GM21515 (cell line): Measurements from ENCODE around the gene MAP3K7.

Source experiments
- ATAC-seq: cut with Tn5 transposase; IDR thresholded peaks from one replicate; pipeline ENCODE4 v1.9.1; 2021; ENCODE audit not compliant: unreplicated experiment

MAP3K7 gene

DNA sequence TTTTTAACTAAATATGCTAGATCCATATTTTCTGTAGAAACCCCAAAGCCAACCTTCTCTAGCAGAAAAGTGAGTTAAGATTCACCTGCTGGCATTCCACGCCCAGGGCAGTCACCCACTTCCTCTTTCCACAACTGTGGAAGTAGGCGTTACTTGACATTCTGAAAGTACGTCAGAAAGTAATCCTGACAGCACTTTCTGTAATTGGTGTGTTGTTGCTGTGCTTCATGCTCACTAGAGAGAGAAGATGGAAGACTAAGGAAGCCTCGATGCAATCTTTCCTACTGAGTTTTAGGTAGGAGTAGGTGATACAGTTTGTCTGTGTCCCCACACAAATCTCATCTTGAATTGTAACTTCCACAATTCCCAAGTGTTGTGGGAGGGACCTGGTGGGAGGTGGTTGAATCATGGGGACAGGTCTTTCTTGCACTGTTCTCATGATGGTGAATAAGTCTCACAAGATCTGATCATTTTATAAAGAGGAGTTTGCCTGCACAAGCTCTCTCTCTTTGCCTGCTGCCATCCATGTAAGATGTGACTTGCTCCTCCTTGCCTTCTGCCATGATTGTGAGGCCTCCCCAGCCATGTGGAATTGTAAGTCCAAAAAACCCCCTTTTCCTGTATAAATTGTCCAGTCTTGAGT, 101.1 kb downstream of the MAP3K7 start:
- no peak for ATAC-seq

DNA sequence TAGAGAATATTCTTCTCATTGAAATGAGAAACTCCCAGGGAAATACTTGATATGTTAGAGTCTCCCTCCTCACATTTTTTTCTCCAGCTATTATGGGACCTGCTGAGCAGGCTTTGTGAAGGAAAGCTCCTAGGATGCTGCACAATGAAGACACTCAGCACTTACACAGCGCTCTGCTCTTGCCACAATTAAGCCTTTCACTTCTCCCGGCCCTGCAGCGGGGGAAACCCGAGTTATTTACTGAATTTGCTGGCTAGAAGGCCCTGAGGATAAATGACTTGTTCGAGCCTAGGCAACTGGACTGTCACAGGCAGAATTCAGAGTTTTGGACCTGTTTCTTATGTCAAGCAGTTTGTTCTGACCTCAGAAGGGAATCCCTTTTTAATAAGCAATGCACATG, 102.0 kb downstream of the MAP3K7 start:
- ATAC-seq, result no peak

DNA sequence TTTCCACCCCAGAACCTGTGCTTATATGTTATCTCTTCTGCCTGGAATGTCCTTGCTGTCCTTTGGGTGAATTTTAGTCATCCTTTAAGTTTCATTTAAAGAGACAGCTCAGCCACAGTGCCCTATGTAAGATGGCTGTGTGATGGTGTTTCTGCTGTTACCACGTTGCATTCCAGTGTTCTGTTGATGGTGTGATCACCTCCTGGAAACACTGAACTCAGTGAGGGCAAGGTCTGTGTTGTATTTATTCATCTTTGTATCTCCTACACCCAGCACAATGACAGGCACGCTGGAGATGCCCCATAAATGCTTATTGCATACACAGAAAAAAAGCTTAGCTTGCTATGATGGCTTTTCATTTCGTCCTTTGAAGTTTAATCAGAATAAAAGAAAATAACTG, 102.5 kb downstream of the MAP3K7 start:
- ATAC-seq, result no peak

DNA sequence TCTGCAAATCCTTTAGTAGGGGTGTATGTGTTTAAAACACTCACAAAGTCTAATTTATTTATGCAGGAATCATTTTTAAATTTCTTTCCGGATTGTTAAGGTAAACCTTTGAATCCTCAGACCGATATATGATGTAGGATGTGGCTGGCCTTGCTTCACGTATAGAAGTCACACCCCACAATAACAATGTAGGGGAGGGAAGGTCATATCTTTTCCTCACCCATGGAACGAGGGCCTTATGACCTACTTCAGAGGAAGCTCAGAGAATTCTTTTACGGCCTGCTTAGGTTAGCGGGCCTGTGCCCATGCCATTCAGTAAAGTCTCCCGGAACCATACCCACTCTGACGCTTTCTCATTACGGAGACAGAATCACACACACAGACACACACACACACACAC, 102.9 kb downstream of the MAP3K7 start:
- no peak for ATAC-seq

DNA sequence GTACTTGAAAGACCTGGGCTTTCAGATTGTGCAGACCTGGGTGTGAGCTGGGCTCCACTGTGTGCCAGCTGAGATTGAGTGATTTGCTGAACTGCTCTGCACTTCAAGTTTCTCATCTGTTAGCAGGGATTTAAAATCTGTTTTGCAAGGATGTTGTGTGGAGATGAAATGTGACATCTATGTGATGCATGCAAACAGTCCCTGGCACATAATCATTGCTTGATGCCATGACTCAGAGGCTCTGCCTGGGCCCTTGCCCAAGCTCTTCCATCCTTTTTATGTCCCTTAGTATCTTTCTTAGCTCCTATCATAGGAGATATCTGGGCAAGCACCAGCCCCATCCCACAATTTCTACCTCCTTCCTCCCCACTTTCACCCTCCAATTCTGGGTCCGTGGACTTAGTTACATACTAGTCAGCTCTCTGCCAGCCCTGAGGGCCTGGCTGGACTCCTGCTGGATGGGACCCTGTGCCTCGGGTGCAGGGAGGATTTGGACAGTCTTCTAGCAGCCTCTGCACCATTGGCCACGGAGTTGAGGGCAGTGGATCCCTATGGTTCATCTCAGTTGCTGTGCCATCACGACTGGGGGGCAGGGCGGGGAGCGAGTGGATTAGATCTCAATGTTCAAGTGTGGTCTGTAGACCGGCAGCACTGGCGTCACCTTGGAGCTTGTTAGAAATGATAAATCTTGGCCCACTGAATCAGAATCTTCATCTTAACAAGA, 103.6 kb downstream of the MAP3K7 start:
- ATAC-seq, result no peak

DNA sequence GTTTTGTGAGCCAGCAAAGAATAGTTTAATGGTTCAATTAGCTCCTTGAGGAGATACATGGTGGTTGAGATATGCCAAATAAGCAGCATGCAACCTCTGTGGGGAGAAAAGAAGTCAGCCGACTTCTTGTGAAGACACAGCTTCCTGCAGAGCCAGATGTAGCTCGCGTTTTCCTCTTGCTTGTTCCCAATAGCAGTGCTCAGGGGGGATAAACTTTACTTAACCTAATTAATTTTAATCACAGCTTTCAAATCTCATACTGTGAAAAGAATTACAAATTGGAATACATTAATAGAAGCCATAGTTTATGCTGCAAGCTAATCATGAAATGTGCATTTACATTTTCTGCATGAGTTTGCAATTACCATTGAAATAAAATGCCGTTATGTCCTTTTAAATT, 106.2 kb downstream of the MAP3K7 start:
- no peak for ATAC-seq

DNA sequence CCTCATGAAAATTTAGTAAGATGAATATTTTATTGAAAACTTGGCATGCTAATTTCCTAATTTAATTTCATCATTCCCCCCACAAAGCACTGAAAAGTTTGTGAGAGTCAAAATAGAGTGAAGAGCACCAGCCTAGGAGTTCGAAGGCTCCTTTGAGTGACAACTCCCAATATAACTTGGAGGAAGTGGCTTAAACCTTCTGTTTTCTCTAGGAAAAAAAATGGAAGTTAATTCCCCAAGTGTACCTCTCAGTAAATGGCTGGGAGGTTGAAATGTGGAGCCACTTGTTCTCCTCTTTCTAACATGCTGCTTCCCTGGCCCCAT, 107.3 kb downstream of the MAP3K7 start:
- no peak for ATAC-seq

DNA sequence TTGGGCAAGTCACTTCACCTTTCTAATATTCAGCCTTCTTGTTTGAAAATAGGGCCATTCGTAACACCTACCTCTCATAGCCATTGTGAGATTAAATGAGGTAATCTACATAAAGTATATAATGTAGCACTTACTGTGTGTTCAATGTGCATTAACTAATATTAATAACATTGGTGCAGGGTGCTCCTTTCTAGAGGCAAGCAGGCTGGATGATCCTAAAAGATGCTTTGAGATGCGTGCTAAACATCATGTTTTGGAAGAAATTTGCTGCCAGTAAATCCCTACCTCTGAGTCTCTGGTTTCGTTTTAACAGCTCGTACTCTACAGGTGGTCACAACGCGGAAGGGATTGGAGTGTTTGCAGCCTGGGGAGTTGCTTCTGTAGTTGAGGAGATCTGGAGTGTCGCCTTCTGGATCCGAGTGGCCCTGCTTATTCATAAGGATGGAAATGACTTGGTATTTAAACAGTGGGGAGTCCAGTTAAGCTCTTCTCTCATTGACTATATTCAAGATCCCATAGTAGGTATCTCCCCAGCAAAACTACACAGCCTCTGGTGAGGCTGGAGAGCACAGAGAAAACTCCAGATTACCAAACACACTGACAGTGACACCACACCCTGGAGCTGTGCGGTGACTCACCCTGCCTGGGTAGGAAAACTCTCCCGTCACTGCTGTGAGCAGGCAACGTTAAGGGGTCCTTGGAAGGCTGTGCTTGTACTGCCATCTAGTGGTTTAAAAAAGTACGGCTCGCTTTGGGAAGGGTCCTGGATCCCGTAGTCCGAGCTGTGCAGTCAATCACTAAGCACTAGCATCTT, 107.9 kb downstream of the MAP3K7 start:
- ATAC-seq, result peak; percentile 90

DNA sequence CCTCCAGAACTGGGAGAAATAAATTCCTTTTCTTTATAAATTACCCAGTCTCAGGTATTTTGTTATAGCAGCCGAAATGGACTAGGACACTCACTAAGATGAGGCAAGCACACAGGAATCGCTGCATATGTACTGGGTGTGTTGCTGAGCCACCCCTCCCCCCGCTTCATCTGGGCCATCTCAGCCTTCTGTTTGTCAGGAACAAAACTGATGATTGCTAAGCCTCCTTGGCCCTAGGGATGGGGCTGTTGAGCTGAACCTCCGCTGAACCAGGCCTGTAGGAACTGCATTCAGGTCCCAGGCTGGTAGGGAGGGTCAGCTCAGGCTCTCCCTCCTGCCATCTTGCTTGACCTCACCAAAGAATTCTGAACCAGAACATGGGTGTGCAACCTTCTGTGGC, 108.6 kb downstream of the MAP3K7 start:
- ATAC-seq, result no peak

DNA sequence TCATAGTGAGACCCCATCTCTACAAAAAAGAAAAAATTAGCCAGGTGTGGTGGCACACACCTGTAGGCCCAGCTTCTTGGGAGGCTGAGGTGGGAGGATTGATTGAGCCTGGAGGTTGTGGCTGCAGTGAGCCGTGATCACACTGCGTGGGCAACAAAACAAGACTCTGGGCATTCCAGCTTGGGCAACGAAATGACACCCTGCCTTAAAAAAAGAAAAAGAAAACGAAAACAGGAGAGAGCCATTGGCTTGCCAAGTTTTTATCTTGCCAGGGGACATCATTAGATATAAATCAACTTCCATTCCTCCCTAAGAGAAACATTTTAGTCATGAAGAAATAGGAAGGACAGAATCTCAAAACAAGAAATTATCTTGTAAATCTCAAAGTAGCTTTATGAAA, 109.5 kb downstream of the MAP3K7 start:
- ATAC-seq, result no peak

DNA sequence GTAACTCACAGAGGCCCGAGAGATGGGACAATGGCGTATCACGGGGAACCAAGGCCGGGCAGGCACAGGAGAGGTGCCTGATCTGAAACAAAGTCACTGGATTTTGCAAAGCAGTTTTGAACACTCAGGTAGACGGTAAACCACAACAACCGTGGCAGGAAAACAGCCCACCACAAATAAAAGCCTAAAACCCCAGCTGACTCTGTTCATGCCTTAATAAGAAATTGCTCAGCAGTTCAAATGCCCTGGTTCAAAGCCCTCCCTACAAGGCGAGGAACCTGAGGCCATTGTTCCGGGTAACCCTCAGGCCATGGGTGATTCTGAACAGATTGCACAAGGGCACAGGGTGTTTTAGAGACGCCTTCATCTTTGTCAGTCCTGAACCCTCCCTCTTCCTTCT, 114.2 kb downstream of the MAP3K7 start:
- ATAC-seq, result no peak

DNA sequence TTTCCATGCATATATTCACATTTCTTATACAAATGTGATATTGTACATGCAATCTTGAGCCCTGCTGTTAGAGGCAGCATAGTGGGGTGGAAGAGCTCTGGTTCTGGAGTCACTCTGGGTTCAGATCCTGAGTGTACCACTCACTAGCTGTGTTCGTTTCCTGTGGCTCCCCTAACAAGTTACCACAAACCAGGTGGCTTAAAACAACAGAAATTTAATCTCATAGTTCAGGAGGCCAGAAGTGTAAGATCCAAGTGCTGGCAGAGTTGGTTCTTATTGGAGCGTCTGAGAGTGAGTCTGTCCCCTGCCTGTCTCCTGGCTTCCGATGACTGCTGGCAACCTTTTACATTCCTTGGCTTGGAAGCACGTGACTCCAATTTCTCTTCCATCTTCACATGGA, 115.6 kb downstream of the MAP3K7 start:
- no peak for ATAC-seq

DNA sequence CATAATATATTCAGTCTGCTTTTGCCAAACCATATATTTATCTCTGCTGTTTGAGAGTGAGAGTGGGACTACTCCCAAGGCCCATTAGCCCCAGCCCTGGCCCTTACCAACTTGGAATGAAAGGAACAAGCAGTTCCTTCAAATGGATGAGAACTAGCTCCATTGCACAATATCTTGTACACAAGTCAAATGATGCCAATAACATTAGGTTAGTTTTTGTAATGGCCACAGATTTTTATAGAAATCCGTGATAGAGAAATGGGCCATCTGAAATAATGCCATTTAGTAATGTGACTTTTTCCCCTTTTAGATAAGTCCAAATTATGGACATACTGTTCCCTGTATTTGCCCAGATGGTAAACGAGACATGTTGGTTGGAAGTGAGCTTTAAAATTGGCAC, 117.0 kb downstream of the MAP3K7 start:
- no peak for ATAC-seq

DNA sequence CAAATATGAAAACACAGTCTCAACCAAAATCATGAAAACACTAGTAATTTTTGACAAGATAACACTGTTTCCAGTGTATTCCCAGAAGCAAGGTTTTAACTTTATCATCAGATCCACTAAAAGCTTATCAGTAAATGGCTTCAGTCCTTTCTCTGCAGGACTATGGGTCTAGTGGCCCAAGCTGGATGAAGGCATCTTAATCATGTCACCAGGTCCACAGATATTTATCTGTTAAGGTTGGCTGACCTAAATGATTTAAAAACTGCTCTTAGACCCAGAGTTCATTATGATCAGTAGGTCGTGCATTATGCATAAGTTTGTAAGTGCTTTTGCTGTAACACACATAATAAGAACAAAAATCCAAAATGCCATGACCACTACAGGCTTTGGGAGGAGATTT, 118.0 kb downstream of the MAP3K7 start:
- no peak for ATAC-seq

DNA sequence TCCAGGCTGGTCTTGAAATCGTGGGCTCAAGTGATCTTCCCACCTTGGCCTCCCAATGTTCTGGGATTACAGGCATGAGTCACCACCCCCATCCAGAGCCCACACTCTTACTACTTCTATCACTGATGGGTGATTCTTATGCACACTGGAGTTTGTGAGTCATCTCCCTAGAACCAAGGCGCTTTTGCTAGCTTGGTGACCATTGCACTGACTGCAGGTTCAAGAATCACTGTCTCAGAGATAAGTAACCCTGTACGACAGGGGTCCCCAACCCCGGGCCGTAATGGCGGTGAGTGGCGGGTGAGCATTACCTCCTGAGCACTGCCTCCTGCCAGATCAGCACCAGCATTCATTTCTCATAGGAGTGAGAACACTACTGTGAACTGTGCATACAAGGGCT, 118.8 kb downstream of the MAP3K7 start:
- no peak for ATAC-seq

DNA sequence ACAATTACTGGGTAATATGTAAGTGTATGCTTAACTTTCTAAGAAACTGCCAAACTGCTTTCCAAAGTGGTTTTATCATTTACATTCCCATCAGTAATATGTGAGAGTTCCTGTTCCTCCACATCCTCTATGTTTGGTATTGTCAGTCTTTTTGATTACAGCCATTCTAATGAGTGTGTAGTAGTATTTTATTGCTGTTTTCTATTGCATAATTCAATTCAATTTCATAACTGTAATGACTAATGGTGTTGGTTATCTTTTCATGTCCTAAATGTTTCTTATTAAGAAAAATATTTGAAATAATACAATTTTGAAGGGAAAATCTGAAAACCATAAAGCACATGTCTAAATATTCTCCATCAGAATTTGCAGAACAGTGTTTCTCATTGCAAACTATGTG, 119.3 kb downstream of the MAP3K7 start:
- no peak for ATAC-seq

DNA sequence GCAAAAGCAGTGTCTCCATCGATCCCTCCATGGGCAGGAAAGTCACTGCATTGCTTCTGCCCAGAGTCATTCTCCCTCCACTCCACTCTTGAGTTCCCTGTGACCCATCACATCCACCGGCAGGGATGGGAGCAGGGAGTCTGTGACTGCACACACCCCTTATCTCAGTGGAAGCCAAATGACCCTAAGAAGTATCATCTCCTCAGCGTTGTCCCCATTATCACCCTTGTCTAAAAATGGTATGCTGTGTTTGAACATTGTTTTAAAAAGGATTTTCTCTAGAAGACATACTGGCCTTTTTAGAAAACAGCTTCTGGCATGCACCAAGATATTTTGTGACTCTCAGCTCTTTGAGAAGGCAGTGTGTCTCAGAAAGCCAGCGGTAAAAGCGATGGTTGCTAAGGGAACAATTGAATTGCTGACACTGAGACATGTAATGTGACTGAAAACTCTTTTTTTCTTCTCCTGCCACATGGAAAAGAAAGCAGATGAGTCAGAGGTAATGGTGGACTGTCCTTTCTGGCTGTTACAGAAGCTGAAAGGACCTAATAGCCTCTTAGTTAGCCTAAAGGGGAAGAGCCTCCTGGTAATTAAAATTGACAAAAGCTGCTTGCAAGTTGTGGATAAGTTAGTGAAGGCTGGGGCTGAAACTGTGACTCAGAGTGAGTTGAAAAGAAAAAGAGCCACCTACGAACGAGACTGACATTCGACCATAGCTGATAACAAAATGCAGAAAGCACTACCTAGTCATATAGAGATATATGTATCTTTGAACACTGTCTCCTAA, 120.5 kb downstream of the MAP3K7 start:
- ATAC-seq, result no peak

DNA sequence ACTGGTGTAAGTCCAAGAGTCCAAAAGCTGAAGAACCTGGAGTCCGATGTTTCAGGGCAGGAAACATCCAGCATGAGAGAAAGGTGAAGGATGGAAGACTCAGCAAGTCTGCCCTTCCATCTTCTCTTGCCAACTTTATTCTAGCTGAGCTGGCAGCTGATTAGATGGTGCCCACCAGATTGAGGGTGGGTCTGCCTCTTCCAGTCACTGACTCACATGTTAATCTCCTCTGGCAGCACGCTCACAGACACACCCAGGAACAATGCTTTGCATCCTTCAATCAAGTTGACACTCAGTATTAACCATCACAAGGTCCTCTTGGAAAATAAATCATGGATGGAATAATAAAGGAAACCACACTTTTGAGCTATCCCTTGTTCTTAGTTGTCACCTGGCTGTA, 121.2 kb downstream of the MAP3K7 start:
- no peak for ATAC-seq

DNA sequence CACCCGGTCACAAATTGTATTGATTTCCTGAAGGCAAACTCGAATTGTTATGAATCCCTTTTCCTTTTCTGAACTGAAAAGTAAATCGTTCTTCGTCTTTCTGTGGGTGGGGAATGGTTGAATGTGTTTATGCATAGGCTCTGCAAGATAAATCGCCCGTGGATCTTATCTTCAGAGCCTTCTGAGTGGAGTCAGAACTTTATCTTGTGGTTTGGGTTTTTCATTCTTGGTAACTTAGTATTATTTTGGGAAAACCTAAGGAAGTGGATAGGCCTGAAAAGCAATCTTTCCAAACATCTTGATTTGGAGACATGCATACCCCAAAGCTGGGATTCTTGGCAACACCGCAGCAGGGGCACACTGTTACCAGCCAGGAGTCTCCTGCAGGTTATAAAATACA, 122.4 kb downstream of the MAP3K7 start:
- no peak for ATAC-seq

DNA sequence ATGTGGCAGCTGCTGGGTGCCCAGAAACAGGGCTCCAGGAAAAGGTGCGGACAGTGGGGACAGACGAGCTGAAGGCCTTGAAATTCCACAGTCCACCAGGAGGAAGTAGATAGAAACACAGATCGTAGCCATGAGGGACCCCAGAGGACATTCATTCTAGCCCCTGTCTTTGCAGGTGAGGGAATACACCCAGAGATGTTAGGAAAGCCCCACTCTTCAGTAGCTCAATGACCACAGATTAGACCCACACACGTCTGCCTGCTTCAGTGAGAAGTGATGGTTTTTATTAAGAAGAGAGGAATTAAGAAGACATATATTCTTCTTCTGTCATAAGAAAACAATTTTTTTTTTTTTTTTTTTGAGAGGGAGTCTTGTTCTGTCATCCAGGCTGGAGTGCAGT, 123.0 kb downstream of the MAP3K7 start:
- ATAC-seq, result no peak
